Osteocyte (in vitro differentiated cells): ENCODE results near the gene PPP1R12A. TPM values are rescaled to one million over a fixed set of nuclear protein-coding genes. Genes with fewer than 3 reads are reported as not detected.

Experiments
- DNase-seq: peaks from one replicate; pipeline ENCODE4 v3.0.0; 2021; ENCODE audit warnings: mixed read lengths; ENCODE audit not compliant: unreplicated experiment; ENCODE audit errors: extremely low spot score
- H3K27ac Mint-ChIP-seq: one replicate; pipeline ENCODE4 v1.8.0; 2021; ENCODE audit warnings: mild to moderate bottlenecking, mixed read lengths; ENCODE audit not compliant: unreplicated experiment
- H3K27me3 Mint-ChIP-seq: one replicate; pipeline ENCODE4 v1.8.0; 2021; ENCODE audit warnings: mixed read lengths; ENCODE audit not compliant: unreplicated experiment
- H3K36me3 Mint-ChIP-seq: one replicate; pipeline ENCODE4 v1.8.0; 2021; ENCODE audit warnings: mixed read lengths; ENCODE audit not compliant: unreplicated experiment
- H3K4me1 Mint-ChIP-seq: one replicate; pipeline ENCODE4 v1.8.0; 2021; ENCODE audit warnings: mixed read lengths; ENCODE audit not compliant: unreplicated experiment
- H3K4me3 Mint-ChIP-seq: one replicate; pipeline ENCODE4 v1.8.0; 2021; ENCODE audit warnings: mild to moderate bottlenecking, moderate library complexity, mixed read lengths; ENCODE audit not compliant: unreplicated experiment
- H3K9me3 Mint-ChIP-seq: one replicate; pipeline ENCODE4 v1.8.0; 2021; ENCODE audit warnings: mixed read lengths; ENCODE audit not compliant: unreplicated experiment
- total RNA-seq: library from RNA; stranded (reverse); gene quantifications from 2 replicates; pipeline ENCODE4 v1.2.1, GENCODE V29; 2021
- TF ChIP-seq, protein P1 (sequence below): fragments of 200-600 bp; sonication (generic); IDR thresholded peaks from 2 replicates; pipeline ENCODE4 v1.5.0; 2021; ENCODE audit warnings: antibody characterized with exemption, mild to moderate bottlenecking, moderate library complexity

The PPP1R12A gene
- total RNA-seq, 1 donor from 2014 or later: 116 TPM

DNA sequence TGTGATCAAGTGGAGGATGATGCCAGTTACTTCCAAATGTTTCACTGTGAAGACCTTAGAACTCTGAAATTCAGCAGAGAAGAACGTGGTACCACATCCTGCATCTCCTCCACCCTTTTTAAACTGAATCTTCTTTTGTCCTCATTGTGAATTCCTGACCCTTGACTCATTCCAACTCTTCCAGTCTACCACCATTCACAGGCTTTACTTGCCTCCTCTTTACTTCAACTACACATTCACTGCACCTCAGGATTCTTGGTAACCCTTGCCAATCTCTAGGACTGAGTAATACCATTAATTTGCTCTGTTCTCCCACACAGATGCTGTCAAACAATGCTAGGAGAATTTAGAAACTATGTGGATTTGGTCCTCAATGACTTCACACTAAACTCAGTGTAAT, 37.3 kb downstream of the PPP1R12A start:
- Mint-ChIP-seq H3K27me3 (no peaks in the 10 kb centered on the region), H3K4me1 (peaks cover 71% of the 10 kb centered on the region), H3K9me3 (no peaks in the 10 kb centered on the region), H3K36me3 (peaks cover 3% of the 10 kb centered on the region), H3K4me3 (no peak overlapping the region), H3K27ac (peak overlapping the region; percentile 20)
- TF ChIP-seq, protein P1, sequence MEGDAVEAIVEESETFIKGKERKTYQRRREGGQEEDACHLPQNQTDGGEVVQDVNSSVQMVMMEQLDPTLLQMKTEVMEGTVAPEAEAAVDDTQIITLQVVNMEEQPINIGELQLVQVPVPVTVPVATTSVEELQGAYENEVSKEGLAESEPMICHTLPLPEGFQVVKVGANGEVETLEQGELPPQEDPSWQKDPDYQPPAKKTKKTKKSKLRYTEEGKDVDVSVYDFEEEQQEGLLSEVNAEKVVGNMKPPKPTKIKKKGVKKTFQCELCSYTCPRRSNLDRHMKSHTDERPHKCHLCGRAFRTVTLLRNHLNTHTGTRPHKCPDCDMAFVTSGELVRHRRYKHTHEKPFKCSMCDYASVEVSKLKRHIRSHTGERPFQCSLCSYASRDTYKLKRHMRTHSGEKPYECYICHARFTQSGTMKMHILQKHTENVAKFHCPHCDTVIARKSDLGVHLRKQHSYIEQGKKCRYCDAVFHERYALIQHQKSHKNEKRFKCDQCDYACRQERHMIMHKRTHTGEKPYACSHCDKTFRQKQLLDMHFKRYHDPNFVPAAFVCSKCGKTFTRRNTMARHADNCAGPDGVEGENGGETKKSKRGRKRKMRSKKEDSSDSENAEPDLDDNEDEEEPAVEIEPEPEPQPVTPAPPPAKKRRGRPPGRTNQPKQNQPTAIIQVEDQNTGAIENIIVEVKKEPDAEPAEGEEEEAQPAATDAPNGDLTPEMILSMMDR: no peak
- DNase-seq: no peak

DNA sequence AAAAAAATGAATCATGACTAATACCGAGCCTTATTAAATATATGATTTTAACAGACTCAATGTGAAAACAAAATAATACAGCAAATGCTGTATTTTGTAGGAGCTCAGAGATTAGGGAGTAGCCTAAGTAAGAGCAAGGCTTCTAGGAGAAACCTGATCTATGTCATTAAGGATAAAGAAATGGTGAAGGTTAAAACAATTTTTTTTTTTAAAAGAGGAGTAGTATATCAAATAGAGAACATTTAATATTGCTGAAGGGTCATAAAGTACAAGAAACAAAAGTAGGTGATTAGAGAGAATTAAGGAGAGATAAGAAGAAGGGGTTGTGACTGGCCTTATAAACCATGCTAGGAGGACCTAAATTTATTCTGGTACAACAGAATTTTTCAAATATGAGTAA, 39.1 kb downstream of the PPP1R12A start:
- no peak for DNase-seq
- H3K9me3 Mint-ChIP-seq: no peaks in the 10 kb centered on the region
- H3K4me1 Mint-ChIP-seq: peaks cover 64% of the 10 kb centered on the region
- no peaks in the 10 kb centered on the region for H3K27me3 Mint-ChIP-seq
- H3K27ac Mint-ChIP-seq: peak overlapping the region; percentile 72
- peaks cover 5% of the 10 kb centered on the region for H3K36me3 Mint-ChIP-seq
- TF ChIP-seq, protein P1: no peak
- no peak overlapping the region for H3K4me3 Mint-ChIP-seq

DNA sequence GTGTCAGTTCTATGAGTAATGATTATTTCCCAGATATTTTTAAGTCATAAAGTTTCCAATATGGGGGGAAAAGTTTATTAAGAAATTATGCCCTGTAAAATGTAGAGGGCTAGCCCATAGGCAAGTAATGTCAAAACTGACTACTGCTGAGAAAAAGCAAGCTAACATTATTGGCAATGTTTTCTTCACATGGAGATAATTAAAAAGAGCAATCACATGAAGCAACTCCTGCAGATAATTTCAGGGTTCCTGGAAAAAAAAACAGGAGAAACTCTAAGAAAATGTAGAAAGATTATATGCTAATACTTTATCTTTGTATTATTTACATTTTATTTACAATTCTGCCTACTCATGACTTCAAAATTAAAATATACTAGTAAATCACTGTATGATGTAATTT, 39.8 kb downstream of the PPP1R12A start:
- peak overlapping the region; percentile 72 for H3K27ac Mint-ChIP-seq

DNA sequence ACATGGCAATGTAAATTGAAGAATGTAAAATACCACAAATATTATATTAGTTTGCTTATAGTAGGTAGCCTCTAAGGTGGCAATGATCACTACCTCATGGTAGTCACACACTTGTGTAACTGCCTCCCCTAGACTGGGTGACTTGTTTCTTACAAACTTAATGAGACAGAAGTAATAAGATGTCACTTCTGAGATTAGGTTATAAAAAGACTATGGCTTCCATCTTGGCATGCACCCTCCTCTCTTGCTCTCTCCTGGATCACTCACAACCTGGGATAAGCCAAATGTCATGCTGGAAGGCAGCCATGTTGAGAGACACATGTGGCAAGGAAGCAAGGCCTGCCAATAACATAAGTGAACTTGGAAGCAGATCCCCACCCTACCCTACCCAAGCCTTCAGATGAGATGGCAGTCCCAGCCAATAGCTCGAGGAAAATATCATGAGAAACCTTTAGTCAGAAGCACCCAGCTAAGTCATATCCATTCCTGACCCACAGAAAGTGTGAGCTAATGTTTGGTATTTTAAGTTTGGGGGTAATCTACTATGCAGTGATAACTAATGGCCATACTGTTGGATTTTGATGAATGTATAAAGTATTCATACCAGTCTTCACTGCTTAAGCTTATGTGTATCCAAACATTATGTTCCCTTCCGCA, 43.3 kb downstream of the PPP1R12A start:
- Mint-ChIP-seq H3K4me3 (no peak overlapping the region), H3K9me3 (no peaks in the 10 kb centered on the region), H3K36me3 (peaks cover 2% of the 10 kb centered on the region), H3K27ac (no peak overlapping the region), H3K27me3 (no peaks in the 10 kb centered on the region), H3K4me1 (peaks cover 70% of the 10 kb centered on the region)
- TF ChIP-seq, protein P1: no peak
- no peak for DNase-seq

More for the DNA sequence above, 39.8 kb downstream of the PPP1R12A start:
- no peak for DNase-seq
- Mint-ChIP-seq H3K36me3 (peaks cover 5% of the 10 kb centered on the region), H3K9me3 (no peaks in the 10 kb centered on the region), H3K4me1 (peaks cover 65% of the 10 kb centered on the region), H3K27me3 (no peaks in the 10 kb centered on the region), H3K4me3 (no peak overlapping the region)
- TF ChIP-seq, protein P1: no peak

DNA sequence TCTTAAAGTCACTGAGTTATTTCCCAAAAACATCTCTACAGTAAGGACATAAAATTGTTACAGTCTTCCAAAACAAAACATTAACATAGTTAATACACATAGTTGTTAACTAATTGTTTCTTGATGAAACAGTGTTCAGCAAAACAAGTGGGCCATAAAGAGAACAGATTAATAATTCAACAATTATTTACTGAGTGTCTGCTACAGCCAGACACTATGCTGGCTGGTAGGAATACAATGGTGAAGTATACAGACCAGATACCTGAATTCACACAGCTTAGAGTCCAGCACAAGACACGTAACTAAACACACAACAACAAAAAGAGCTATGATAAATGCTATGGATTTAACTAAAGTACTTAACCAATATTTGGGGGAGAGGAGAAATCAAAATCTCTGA, 47.0 kb downstream of the PPP1R12A start:
- Mint-ChIP-seq H3K27ac (peak overlapping the region; percentile 20), H3K9me3 (no peaks in the 10 kb centered on the region), H3K4me3 (no peak overlapping the region), H3K27me3 (no peaks in the 10 kb centered on the region), H3K36me3 (peaks cover 2% of the 10 kb centered on the region), H3K4me1 (peaks cover 71% of the 10 kb centered on the region)
- no peak for DNase-seq
- TF ChIP-seq, protein P1: no peak
